Stomach (tissue), 9 donors: ENCODE data around the gene HSPA1A. TPM values are rescaled to one million over a fixed set of nuclear protein-coding genes. Genes with fewer than 3 reads are reported as not detected.

Experiments used
- DNase-seq, 2 donors: peaks; one replicate each; pipeline versions ENCODE4 v3.0.0 to v3.0.0-alpha.2; 2013 to 2019
- H3K27ac ChIP-seq, 5 donors: fragments of 200-600 bp in 4 of 5; sonication (generic) in 4 of 5; one replicate each; pipeline ENCODE4 v1.5.1; 2013 to 2019; ENCODE audit warnings: mild to moderate bottlenecking in 1 of 5, moderate library complexity in 1 of 5
- H3K27me3 ChIP-seq, 3 donors: fragments of 200-600 bp; sonication (generic); one replicate each; pipeline ENCODE4 v1.5.1; 2017 to 2019; ENCODE audit warnings: mixed run types in 1 of 3
- H3K36me3 ChIP-seq, 4 donors: fragments of 200-600 bp; sonication (generic); 1 replicate in 3 of 4; 2 replicates in 1 of 4; pipeline ENCODE4 v1.5.1; 2016 to 2019
- H3K4me1 ChIP-seq, 4 donors: fragments of 200-600 bp; sonication (generic); one replicate each; pipeline ENCODE4 v1.5.1; 2016 to 2019
- H3K4me3 ChIP-seq, 4 donors: fragments of 200-600 bp; sonication (generic) in 3 of 4; one replicate each; pipeline ENCODE4 v1.5.1; 2016 to 2019; ENCODE audit warnings: mild to moderate bottlenecking in 1 of 4
- H3K9me3 ChIP-seq, 4 donors: fragments of 200-600 bp; sonication (generic); one replicate each; pipeline ENCODE4 v1.5.1; 2016 to 2019
- EP300 ChIP-seq: sonication (generic); formaldehyde crosslinking; IDR thresholded peaks from one replicate; pipeline ENCODE4 v1.6.1; 2017; ENCODE audit warnings: antibody characterized with exemption
- POLR2A ChIP-seq, 4 donors: fragments of 450-650 bp; IDR thresholded peaks; one replicate each; pipeline ENCODE4 v1.6.1; 2016; ENCODE audit warnings: antibody characterized with exemption in 4 of 4, control low read depth in 2 of 4, mild to moderate bottlenecking in 1 of 4, moderate library complexity in 1 of 4
- POLR2AphosphoS5 ChIP-seq, 3 donors: sonication (generic); formaldehyde crosslinking; IDR thresholded peaks; one replicate each; pipeline ENCODE4 v1.6.1; 2016; ENCODE audit warnings: antibody characterized with exemption in 3 of 3
- WGBS, 5 donors: extraction: QIAGEN DNeasy Blood & Tissue Kit in 3 of 5; methylation state at CpG; one replicate each; pipeline versions ENCODE4 v1.1.5 to v1.1.7; 2013 to 2018; 5-methylcytosine and 5-hydroxymethylcytosine counted together
- intact Hi-C: fragments of 100-400 bp; cut with DNase I; formaldehyde crosslinking; loops from one replicate; pipeline ENCODE4 v1.15.1; 2023; ENCODE audit warnings: low total_unique reads
- polyA plus RNA-seq, 3 donors: library from polyadenylated mRNA; stranded (reverse); fragments of 200-250 nt; gene quantifications; one replicate each; pipeline ENCODE4 v1.2.3, GENCODE V29; 2013
- total RNA-seq, 5 donors: library from RNA; depleted of rRNA; stranded (reverse); fragments of >200 nt; gene quantifications; one replicate each; pipeline versions ENCODE4 v1.1.0 to v1.2.3, GENCODE V29; 2014 to 2016
- TF ChIP-seq, protein P1 (sequence below), 7 experiments: fragments of 450-650 bp in 4 of 7; fragments of 200-600 bp in 3 of 7; sonication (generic) in 3 of 7; IDR thresholded peaks; one replicate each; pipeline ENCODE4 v1.5.1; 2016 to 2019; ENCODE audit warnings: antibody characterized with exemption in 7 of 7, control low read depth in 2 of 7, mild to moderate bottlenecking in 1 of 7
- donor health status: healthy with polysubstance abuse.
- donor health status: Bipolar disorder and iron deficiency.
- donor health status: healthy.

Gene HSPA1A
- total and polyA plus RNA-seq, 8 donors, result 51.1 to 124 (median 89.5) TPM

DNA sequence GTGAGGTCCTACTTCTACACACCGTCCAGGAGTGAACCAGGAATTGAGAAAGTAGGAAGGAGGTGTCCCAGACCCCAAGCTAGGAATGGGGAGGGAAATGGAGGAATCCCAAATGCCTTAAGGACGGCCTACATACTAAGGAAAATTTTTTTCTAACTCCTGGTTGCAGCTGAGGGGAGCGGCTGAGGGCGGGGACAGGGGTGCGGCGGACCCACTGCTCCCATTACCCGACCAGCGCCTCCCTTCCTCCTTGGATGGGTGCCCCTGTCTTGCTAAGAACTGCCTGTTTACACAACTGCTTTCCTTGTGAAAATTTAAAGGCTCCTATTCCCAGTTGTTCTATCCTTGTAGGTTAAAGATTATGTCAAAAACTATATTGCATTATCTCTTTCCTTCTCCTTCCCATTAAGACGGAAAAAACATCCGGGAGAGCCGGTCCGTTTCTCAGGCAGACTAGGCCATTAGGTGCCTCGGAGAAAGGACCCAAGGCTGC lies 11.5 kb downstream of the HSPA1A start:
- peaks cover 38 to 65% (median 52%) of the 10 kb centered on the region in 4 donors for H3K4me1 ChIP-seq
- DNase-seq, result peak; percentile 91 to 95
- H3K27me3 ChIP-seq, result no peaks in the 10 kb centered on the region
- peak overlapping the region; percentile 40 to 71 (median 66) for H3K4me3 ChIP-seq
- intact Hi-C loops, result no loop called here
- 0 to 2% (median 1%) methylated on average over 13 of the region's 13 CpGs for WGBS, 5 donors
- H3K9me3 ChIP-seq, result no peaks in the 10 kb centered on the region
- peak overlapping the region; percentile 89 to 99 (median 98) for H3K27ac ChIP-seq
- TF ChIP-seq EP300, result no peak
- TF ChIP-seq, protein P1, sequence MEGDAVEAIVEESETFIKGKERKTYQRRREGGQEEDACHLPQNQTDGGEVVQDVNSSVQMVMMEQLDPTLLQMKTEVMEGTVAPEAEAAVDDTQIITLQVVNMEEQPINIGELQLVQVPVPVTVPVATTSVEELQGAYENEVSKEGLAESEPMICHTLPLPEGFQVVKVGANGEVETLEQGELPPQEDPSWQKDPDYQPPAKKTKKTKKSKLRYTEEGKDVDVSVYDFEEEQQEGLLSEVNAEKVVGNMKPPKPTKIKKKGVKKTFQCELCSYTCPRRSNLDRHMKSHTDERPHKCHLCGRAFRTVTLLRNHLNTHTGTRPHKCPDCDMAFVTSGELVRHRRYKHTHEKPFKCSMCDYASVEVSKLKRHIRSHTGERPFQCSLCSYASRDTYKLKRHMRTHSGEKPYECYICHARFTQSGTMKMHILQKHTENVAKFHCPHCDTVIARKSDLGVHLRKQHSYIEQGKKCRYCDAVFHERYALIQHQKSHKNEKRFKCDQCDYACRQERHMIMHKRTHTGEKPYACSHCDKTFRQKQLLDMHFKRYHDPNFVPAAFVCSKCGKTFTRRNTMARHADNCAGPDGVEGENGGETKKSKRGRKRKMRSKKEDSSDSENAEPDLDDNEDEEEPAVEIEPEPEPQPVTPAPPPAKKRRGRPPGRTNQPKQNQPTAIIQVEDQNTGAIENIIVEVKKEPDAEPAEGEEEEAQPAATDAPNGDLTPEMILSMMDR (IDR thresholded peaks at IDR 0.05), result no peak
- no peak for TF ChIP-seq POLR2A (IDR thresholded peaks at IDR 0.05)
- TF ChIP-seq POLR2AphosphoS5 (IDR thresholded peaks at IDR 0.05), result peak in 1 of 3 donors; percentile 83
- no peaks in the 10 kb centered on the region for H3K36me3 ChIP-seq

DNA sequence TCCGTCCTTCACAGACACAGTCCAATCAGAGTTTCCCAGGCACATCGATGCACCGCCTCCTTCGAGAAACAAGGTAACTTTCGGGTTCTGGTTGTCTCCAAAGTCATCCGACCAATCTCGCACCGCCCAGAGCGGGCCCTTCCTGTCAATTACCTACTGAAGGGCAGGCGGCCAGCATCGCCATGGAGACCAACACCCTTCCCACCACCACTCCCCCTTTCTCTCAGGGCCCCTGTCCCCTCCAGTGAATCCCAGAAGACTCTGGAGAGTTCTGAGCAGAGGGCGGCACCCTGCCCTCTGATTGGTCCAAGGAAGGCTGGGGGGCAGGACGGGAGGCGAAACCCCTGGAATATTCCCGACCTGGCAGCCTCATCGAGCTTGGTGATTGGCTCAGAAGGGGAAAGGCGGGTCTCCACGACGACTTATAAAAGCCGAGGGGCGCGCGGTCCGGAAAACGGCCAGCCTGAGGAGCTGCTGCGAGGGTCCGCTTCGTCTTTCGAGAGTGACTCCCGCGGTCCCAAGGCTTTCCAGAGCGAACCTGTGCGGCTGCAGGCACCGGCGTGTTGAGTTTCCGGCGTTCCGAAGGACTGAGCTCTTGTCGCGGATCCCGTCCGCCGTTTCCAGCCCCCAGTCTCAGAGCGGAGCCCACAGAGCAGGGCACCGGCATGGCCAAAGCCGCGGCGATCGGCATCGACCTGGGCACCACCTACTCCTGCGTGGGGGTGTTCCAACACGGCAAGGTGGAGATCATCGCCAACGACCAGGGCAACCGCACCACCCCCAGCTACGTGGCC lies 12.1 kb downstream of the HSPA1A start, which contains the start of gene HSPA1B:
Gene HSPA1B, plus strand, starts transcription at position 453 of the 794 bp plus-strand sequence. Its CDS starts 213 bp downstream, at position 666.
- 0% methylated on average over 14 to 51 of the region's 56 CpGs for WGBS, 5 donors
- H3K4me3 ChIP-seq, result peak within 1 kb of the TSS; percentile 59 to 71 (median 66)
- intact Hi-C loops, result no loop called here
- peaks cover 38 to 68% (median 56%) of the 10 kb centered on the region in 4 donors for H3K4me1 ChIP-seq
- DNase-seq, result peak; percentile 100
- TF ChIP-seq, protein P1 (IDR thresholded peaks at IDR 0.05), result no peak
- TF ChIP-seq EP300 (no peak), POLR2AphosphoS5 (IDR thresholded peaks at IDR 0.05) (peak; percentile 100), POLR2A (IDR thresholded peaks at IDR 0.05) (peak in 2 of 4 donors; percentile 100)
- peak within 1 kb of the TSS; percentile 89 to 99 (median 98) for H3K27ac ChIP-seq
- H3K9me3 ChIP-seq, result no peaks in the 10 kb centered on the region
- H3K36me3 ChIP-seq, result no peaks in the 10 kb centered on the region
- no peaks in the 10 kb centered on the region for H3K27me3 ChIP-seq

DNA sequence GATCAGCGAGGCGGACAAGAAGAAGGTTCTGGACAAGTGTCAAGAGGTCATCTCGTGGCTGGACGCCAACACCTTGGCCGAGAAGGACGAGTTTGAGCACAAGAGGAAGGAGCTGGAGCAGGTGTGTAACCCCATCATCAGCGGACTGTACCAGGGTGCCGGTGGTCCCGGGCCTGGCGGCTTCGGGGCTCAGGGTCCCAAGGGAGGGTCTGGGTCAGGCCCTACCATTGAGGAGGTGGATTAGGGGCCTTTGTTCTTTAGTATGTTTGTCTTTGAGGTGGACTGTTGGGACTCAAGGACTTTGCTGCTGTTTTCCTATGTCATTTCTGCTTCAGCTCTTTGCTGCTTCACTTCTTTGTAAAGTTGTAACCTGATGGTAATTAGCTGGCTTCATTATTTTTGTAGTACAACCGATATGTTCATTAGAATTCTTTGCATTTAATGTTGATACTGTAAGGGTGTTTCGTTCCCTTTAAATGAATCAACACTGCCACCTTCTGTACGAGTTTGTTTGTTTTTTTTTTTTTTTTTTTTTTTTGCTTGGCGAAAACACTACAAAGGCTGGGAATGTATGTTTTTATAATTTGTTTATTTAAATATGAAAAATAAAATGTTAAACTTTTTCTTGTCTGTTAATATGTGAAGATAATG lies 14.4 kb downstream of the HSPA1A start:
- no peaks in the 10 kb centered on the region for H3K9me3 ChIP-seq
- WGBS, 5 donors, result 0% methylated on average over 11 to 15 of the region's 15 CpGs
- TF ChIP-seq EP300 (no peak), POLR2A (IDR thresholded peaks at IDR 0.05) (no peak), POLR2AphosphoS5 (IDR thresholded peaks at IDR 0.05) (peak in 1 of 3 donors; percentile 12)
- TF ChIP-seq, protein P1 (IDR thresholded peaks at IDR 0.05), result peak in 4 of 7 experiments; percentile 12 to 56 (median 40)

DNA sequence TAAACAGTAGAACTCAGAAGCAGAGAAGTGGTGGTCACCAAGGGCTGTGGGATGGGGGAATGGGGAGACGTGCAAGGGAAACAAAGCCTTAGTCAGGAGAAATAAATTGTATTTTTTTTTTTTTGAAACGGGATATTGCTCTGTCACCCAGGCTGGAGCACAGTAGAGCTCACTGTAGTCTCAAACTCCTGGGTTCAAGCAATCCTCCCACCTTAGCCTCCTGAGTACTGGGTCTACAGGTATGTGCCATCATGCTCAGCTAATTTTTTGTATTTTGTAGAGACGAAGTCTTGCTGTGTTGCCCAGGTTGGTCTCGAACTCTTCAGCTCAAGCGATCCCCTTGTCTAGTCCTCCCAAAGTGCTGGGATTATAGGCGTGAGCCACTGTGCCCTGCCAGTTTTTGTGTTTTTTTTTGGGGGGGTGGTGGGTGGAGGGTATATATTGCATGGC lies 15.6 kb downstream of the HSPA1A start:
- H3K36me3 ChIP-seq, result no peaks in the 10 kb centered on the region
- intact Hi-C loops, result no loop called here
- H3K9me3 ChIP-seq, result no peaks in the 10 kb centered on the region
- TF ChIP-seq EP300 (no peak), POLR2AphosphoS5 (IDR thresholded peaks at IDR 0.05) (no peak), POLR2A (IDR thresholded peaks at IDR 0.05) (no peak)
- TF ChIP-seq, protein P1 (IDR thresholded peaks at IDR 0.05), result no peak
- DNase-seq, result peak in 1 of 2 donors; percentile 30
- H3K27ac ChIP-seq, result peak overlapping the region; percentile 84 to 97 (median 94)
- peak overlapping the region; percentile 59 to 76 (median 66) for H3K4me3 ChIP-seq
- WGBS, 5 donors, result 25 to 48% (median 37%) methylated on average over 6 of the region's 6 CpGs
- H3K4me1 ChIP-seq, result peaks cover 29 to 53% (median 47%) of the 10 kb centered on the region in 4 donors
- H3K27me3 ChIP-seq, result no peaks in the 10 kb centered on the region

More for the DNA sequence above, 14.4 kb downstream of the HSPA1A start:
- Histone ChIP-seq H3K36me3 (no peaks in the 10 kb centered on the region), H3K27ac (peak overlapping the region; percentile 71 to 97 (median 94)), H3K27me3 (no peaks in the 10 kb centered on the region), H3K4me3 (peak overlapping the region; percentile 59 to 76 (median 66)), H3K4me1 (peaks cover 33 to 63% (median 51%) of the 10 kb centered on the region in 4 donors)
- DNase-seq, result peak in 1 of 2 donors; percentile 65
- intact Hi-C loops, result no loop called here
